ENCODE results near the gene SMIM24.

SMIM24 gene

GRCh38 chr19:3524078-3524842 lies 43.9 kb upstream of the SMIM24 start:
- FAIRE-seq (no peak), DNase-seq (ENCODE audit: insufficient read length, low spot score) (no peak)
- TF ChIP-seq, protein P1, sequence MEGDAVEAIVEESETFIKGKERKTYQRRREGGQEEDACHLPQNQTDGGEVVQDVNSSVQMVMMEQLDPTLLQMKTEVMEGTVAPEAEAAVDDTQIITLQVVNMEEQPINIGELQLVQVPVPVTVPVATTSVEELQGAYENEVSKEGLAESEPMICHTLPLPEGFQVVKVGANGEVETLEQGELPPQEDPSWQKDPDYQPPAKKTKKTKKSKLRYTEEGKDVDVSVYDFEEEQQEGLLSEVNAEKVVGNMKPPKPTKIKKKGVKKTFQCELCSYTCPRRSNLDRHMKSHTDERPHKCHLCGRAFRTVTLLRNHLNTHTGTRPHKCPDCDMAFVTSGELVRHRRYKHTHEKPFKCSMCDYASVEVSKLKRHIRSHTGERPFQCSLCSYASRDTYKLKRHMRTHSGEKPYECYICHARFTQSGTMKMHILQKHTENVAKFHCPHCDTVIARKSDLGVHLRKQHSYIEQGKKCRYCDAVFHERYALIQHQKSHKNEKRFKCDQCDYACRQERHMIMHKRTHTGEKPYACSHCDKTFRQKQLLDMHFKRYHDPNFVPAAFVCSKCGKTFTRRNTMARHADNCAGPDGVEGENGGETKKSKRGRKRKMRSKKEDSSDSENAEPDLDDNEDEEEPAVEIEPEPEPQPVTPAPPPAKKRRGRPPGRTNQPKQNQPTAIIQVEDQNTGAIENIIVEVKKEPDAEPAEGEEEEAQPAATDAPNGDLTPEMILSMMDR (IDR thresholded peaks at IDR 0.05; ENCODE audit: insufficient read depth, missing control alignments) = no peak

GRCh38 chr19:3523361-3524077 lies 43.2 kb upstream of the SMIM24 start:
- TF ChIP-seq, protein P1 (IDR thresholded peaks at IDR 0.05; ENCODE audit: insufficient read depth, missing control alignments) = no peak
- DNase-seq (ENCODE audit: insufficient read length, low spot score) (no peak), FAIRE-seq (no peak)

DNA sequence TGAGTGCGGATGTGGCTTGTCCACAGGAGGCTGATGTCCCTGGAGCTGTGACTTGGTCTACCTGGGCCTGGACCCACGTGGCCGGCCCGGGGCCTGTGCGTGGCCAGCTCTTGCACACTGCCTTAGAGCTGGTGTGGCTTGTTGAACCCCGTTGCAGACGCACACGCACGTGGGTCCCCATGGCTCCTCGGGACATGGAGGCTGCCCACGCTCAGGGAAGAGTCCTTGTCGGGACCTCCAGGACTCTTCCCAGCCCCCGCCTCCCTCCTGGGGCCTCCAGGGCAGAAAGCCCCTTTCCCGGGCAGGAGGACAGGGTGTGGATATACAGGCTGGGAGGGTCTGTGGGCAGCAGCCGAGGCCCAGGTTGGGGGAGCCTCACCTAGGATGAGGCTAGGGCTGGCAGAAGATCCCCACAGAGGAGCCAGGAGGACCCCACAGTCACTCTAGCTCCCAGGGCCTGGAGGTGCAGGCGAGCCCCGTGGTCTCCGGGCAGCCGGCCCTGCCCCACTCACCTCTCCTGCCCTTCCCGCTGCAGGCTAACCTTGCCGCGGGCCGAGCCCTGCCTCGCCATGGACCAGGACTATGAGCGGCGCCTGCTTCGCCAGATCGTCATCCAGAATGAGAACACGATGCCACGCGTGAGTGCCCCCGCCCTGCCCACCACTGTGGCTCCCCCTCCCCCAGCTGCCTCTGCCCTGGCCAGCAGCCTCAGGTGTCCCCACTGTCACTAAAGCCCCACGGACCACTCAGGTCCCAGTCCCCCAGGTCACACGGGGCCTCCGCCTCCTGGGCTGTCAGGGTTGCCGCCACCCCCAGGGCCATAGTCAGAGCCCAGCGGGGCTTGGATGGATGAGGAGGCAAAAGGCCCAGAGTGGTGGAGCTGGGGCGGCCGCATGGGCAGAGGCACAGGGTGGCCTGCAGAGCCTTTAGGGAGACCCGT lies 42.4 kb upstream of the SMIM24 start:
- FAIRE-seq = no peak
- TF ChIP-seq, protein P1 (IDR thresholded peaks at IDR 0.05; ENCODE audit: insufficient read depth, missing control alignments) = no peak
- no peak for DNase-seq (ENCODE audit: insufficient read length, low spot score)

- FAIRE-seq = no peak
- TF ChIP-seq, protein P1 (IDR thresholded peaks at IDR 0.05; ENCODE audit: insufficient read depth, missing control alignments) = no peak
- DNase-seq (ENCODE audit: insufficient read length, low spot score) = no peak
These were observed 40.8 kb upstream of the SMIM24 start for GRCh38 chr19:3521104-3521445.

- TF ChIP-seq, protein P1 (IDR thresholded peaks at IDR 0.05; ENCODE audit: insufficient read depth, missing control alignments) = no peak
- DNase-seq (ENCODE audit: insufficient read length, low spot score) (no peak), FAIRE-seq (no peak)
These were observed 40.1 kb upstream of the SMIM24 start for GRCh38 chr19:3520166-3521103.

DNA sequence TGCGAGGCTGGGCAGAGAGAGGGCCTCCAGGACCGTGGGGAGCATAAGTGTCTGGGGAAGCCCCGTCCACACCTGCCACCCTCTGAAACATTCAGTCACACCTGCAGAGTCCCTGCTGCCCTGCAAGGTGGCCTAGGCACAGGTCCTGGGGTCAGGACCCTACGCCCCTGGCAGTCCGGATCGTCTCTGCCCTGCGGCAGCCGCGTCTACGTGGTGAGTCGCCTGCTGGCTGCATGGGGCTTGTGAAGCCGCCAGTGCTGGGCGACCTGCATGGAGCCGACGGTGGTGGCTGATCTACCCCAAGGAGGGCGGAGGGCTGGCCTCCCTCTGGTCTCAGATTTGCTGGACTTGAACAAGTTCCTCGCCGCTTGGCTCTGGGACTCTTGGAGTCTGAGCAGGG lies 38.8 kb upstream of the SMIM24 start:
- TF ChIP-seq, protein P1 (IDR thresholded peaks at IDR 0.05; ENCODE audit: insufficient read depth, missing control alignments) = no peak
- DNase-seq (ENCODE audit: insufficient read length, low spot score) (no peak), FAIRE-seq (no peak)

Measured in D721Med (cell line).